IPS-NIHi7 (cell line): ENCODE data around the gene TCF7L1.

ENCODE experiments used
- DNase-seq: peaks from one replicate; pipeline ENCODE4 v3.0.0; 2012; ENCODE audit warnings: mixed read lengths; ENCODE audit errors: extremely low spot score

Gene TCF7L1

GRCh38 chr2:85354286-85355072 is 221.3 kb downstream of the TCF7L1 start, which contains the start of the genes ELMOD3 and RETSAT:
TSS of gene ELMOD3 (plus strand) at chr2:85354769. CDS start at chr2:85357199, 2,430 bp downstream.
TSS of gene RETSAT (minus strand) at chr2:85354528. CDS start at chr2:85354507, 21 bp downstream.
- DNase-seq: peak; percentile 99

GRCh38 chr2:85355073-85355410 is 221.8 kb downstream of the TCF7L1 start:
- no peak for DNase-seq

GRCh38 chr2:85355521-85355920 is 222.3 kb downstream of the TCF7L1 start:
- DNase-seq: no peak

- DNase-seq: no peak
These were observed 223.0 kb downstream of the TCF7L1 start for GRCh38 chr2:85356186-85356585.

- no peak for DNase-seq
These were observed 224.5 kb downstream of the TCF7L1 start for GRCh38 chr2:85357736-85358135.
